Tibial artery (tissue), 4 donors: ENCODE results near the gene PPFIA3.
A peak's percentile ranks its signal among the peaks of the same experiment; 100 is the strongest.
"Not testable (repeated sequence)": the region's sequence is repeated elsewhere in the genome, so short reads cannot be mapped to it uniquely, and the experiment has no call there.

Source experiments
- DNase-seq, 2 donors: peaks; one replicate each; pipeline ENCODE4 v3.0.0-alpha.2; 2019
- H3K27ac ChIP-seq, 2 donors: fragments of 200-600 bp; sonication (generic) in 1 of 2; 1 replicate in 1 of 2; 2 replicates in 1 of 2; pipeline ENCODE4 v1.5.1; 2018 to 2019; ENCODE audit warnings: mild to moderate bottlenecking in 1 of 2
- H3K27me3 ChIP-seq, 2 donors: fragments of 200-600 bp; sonication (generic) in 1 of 2; one replicate each; pipeline versions ENCODE4 v1.5.1 to v1.6.0; 2016 to 2019
- H3K36me3 ChIP-seq, 3 donors: fragments of 200-600 bp; sonication (generic) in 2 of 3; one replicate each; pipeline ENCODE4 v1.5.1; 2016 to 2019; ENCODE audit warnings: mild to moderate bottlenecking in 2 of 3
- H3K4me1 ChIP-seq, 4 donors: fragments of 200-600 bp; sonication (generic) in 2 of 4; 1 replicate in 3 of 4; 2 replicates in 1 of 4; pipeline ENCODE4 v1.5.1; 2016 to 2019
- H3K4me3 ChIP-seq, 2 donors: fragments of 200-600 bp; sonication (generic) in 1 of 2; 1 replicate in 1 of 2; 2 replicates in 1 of 2; pipeline ENCODE4 v1.5.1; 2018 to 2019; ENCODE audit warnings: mild to moderate bottlenecking in 2 of 2
- H3K9me3 ChIP-seq, 3 donors: fragments of 200-600 bp; sonication (generic) in 1 of 3; one replicate each; pipeline ENCODE4 v1.5.1; 2016 to 2019
- intact Hi-C: fragments of 100-400 bp; cut with DNase I; formaldehyde crosslinking; loops from one replicate; pipeline ENCODE4 v1.15.0; 2023; ENCODE audit warnings: low total_unique reads
- TF ChIP-seq, protein P1 (sequence below), 2 experiments: fragments of 200-600 bp in 1 of 2; fragments of 450-650 bp in 1 of 2; IDR thresholded peaks; one replicate each; pipeline ENCODE4 v1.5.1; 2017 to 2019; ENCODE audit warnings: antibody characterized with exemption in 2 of 2, mild to moderate bottlenecking in 1 of 2, moderate library complexity in 1 of 2

Gene PPFIA3

GRCh38 chr19:49125025-49125731 is 5.8 kb downstream of the PPFIA3 start:
- Histone ChIP-seq H3K27ac (no peak overlapping the region), H3K9me3 (no peaks in the 10 kb centered on the region), H3K4me1 (peaks cover 0 to 26% (median 13%) of the 10 kb centered on the region in 4 donors), H3K27me3 (peaks cover 0 to 3% of the 10 kb centered on the region in 2 donors), H3K4me3 (no peak overlapping the region), H3K36me3 (no peaks in the 10 kb centered on the region)
- intact Hi-C loops, result no loop called here
- TF ChIP-seq, protein P1, sequence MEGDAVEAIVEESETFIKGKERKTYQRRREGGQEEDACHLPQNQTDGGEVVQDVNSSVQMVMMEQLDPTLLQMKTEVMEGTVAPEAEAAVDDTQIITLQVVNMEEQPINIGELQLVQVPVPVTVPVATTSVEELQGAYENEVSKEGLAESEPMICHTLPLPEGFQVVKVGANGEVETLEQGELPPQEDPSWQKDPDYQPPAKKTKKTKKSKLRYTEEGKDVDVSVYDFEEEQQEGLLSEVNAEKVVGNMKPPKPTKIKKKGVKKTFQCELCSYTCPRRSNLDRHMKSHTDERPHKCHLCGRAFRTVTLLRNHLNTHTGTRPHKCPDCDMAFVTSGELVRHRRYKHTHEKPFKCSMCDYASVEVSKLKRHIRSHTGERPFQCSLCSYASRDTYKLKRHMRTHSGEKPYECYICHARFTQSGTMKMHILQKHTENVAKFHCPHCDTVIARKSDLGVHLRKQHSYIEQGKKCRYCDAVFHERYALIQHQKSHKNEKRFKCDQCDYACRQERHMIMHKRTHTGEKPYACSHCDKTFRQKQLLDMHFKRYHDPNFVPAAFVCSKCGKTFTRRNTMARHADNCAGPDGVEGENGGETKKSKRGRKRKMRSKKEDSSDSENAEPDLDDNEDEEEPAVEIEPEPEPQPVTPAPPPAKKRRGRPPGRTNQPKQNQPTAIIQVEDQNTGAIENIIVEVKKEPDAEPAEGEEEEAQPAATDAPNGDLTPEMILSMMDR (IDR thresholded peaks at IDR 0.05), result no peak
- no peak for DNase-seq

- no peaks in the 10 kb centered on the region for H3K9me3 ChIP-seq
- no peak overlapping the region for H3K27ac ChIP-seq
- DNase-seq, result no peak
- H3K4me3 ChIP-seq, result no peak overlapping the region
- no peaks in the 10 kb centered on the region for H3K36me3 ChIP-seq
- peaks cover 0 to 22% (median 11%) of the 10 kb centered on the region in 4 donors for H3K4me1 ChIP-seq
- intact Hi-C loops, result no loop called here
- TF ChIP-seq, protein P1 (IDR thresholded peaks at IDR 0.05), result no peak
- no peaks in the 10 kb centered on the region for H3K27me3 ChIP-seq
These were observed 7.2 kb downstream of the PPFIA3 start for GRCh38 chr19:49126575-49126974.

DNA sequence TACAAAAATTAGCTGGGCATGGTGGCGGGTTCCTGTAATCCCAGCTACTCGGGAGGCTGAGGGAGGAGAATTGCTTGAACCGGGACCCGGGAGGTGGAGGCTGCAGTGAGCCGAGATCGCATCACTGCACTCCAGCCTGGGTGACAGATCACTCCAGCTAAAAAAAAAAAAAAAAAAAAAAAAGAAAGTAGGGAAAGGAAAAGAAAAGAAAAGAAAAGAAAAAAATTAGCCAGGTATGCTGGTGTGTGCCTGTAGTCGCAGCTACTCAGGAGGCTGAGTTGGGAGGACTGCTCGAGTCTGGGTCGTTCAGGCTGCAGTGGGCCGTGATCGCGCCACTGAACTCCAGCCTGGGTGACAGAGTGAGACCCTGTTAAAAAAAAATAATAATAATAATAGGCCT is 7.9 kb downstream of the PPFIA3 start:
- intact Hi-C loops, H3K36me3 ChIP-seq, H3K9me3 ChIP-seq, H3K27me3 ChIP-seq, H3K27ac ChIP-seq, DNase-seq, H3K4me3 ChIP-seq: not testable (repeated sequence)
- H3K4me1 ChIP-seq, result peaks cover 0 to 22% (median 11%) of the 10 kb centered on the region in 4 donors

DNA sequence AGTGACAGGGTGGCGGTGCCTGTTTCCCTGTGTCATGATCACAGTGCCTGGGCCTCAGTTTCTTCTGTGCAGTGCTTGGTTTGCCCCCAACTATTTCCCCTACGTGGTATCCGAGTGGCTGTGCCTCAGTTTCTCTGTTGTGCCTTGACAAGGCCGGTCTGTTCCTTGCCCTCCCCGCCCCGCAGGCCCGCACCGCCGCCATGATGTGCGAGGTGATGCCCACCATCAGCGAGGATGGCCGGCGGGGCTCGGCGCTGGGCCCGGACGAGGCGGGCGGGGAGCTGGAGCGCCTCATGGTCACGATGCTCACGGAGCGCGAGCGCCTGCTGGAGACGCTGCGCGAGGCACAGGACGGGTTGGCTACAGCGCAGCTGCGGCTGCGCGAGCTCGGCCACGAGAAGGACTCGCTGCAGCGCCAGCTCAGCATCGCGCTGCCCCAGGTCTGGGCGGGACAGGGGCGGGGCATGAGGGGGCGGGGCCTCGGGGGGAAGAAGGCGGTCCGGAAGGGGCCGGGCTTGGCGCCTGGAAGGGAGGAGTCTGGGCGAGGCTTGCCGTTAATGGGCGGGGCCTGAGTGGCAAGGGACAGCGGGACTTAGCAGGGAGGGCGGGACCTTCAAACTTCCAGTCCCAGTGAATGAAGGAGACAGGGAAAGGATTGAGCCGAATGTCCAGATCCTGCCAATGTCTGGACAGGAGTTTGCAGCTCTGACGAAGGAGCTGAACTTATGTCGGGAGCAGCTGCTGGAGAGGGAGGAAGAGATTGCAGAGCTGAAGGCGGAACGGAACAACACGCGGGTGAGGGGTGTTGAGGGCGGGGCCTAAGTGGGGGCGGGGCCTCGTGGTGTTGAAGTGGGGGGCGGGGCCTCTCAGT is 8.6 kb downstream of the PPFIA3 start:
- H3K27me3 ChIP-seq, result peaks cover 0 to under 1% of the 10 kb centered on the region in 2 donors
- no peaks in the 10 kb centered on the region for H3K9me3 ChIP-seq
- intact Hi-C loops, result no loop called here
- TF ChIP-seq, protein P1 (IDR thresholded peaks at IDR 0.05), result peak; percentile 20 to 29
- H3K36me3 ChIP-seq, result no peaks in the 10 kb centered on the region
- peak overlapping the region; percentile 20 to 50 for H3K4me3 ChIP-seq
- H3K4me1 ChIP-seq, result peaks cover 0 to 22% (median 11%) of the 10 kb centered on the region in 4 donors
- DNase-seq, result peak; percentile 94 to 98
- H3K27ac ChIP-seq, result peak overlapping the region; percentile 44 to 68

- H3K9me3 ChIP-seq, result no peaks in the 10 kb centered on the region
- intact Hi-C loops, result no loop called here
- peak overlapping the region in 1 of 2 donors; percentile 50 for H3K4me3 ChIP-seq
- TF ChIP-seq, protein P1 (IDR thresholded peaks at IDR 0.05), result no peak
- no peaks in the 10 kb centered on the region for H3K36me3 ChIP-seq
- peaks cover 0 to 29% (median 15%) of the 10 kb centered on the region in 4 donors for H3K4me1 ChIP-seq
- peak overlapping the region; percentile 35 to 40 for H3K27ac ChIP-seq
- peaks cover 0 to 8% of the 10 kb centered on the region in 2 donors for H3K27me3 ChIP-seq
- no peak for DNase-seq
These were observed 9.3 kb downstream of the PPFIA3 start for GRCh38 chr19:49128545-49129237.
